Measurements from ENCODE around the gene ASCL4. TPM values are rescaled to one million over a fixed set of nuclear protein-coding genes. Genes with fewer than 3 reads are reported as not detected.

The ASCL4 gene
- total and polyA plus RNA-seq, 2 of the 13 experiments (the other 11 are each of a cell fraction or from before 2014, with no cell fraction given), result not detected

GRCh38 chr12:107760809-107761501 is 13.5 kb upstream of the ASCL4 start, which contains the start of gene PRDM4:
Gene PRDM4, minus strand, starts transcription at chr12:107761137. Its CDS starts 622 bp downstream, at chr12:107760515.
- BruUV-seq (replicated peaks), result no TSS peak
- Histone ChIP-seq H3K4me2 (ENCODE audit: low read depth, low read length) (peak within 1 kb of the TSS; percentile 92), H3K79me2 (ENCODE audit: insufficient read depth, low read length) (peaks cover 31% of the 10 kb centered on the region), H3K4me1 (ENCODE audit: insufficient read depth, low read length) (peaks cover 32% of the 10 kb centered on the region), H4K20me1 (ENCODE audit: insufficient read depth, low read length) (peaks cover 13% of the 10 kb centered on the region; the same call in 1 of the 2 replicates), H3K4me3 (replicated peaks in 1 of 3; ENCODE audit: insufficient read depth in 1 of 3, low read depth in 2 of 3, low read length in 3 of 3) (peak within 1 kb of the TSS; percentile 80 to 90 (median 85)), H3K36me3 (replicated peaks in 1 of 2; ENCODE audit: control insufficient read depth in 1 of 2, insufficient read depth in 2 of 2, low read length in 2 of 2) (peaks cover 5 to 27% of the 10 kb centered on the region in 2 experiments; a peak in 4 of 5 replicates), H3K9ac (ENCODE audit: insufficient read depth, low read depth, low read length) (peak within 1 kb of the TSS; percentile 88), H2AFZ (ENCODE audit: low read length) (peak within 1 kb of the TSS; percentile 99), H3K27me3 (ENCODE audit: control insufficient read depth in 1 of 2, insufficient read depth in 2 of 2, low read length in 2 of 2) (peaks cover 0 to 1% of the 10 kb centered on the region in 2 experiments; a peak in 1 of 5 replicates), H3K27ac (ENCODE audit: extremely low read length, insufficient read depth, low read length) (peak within 1 kb of the TSS; percentile 64), H3K9me3 (ENCODE audit: low read length) (no peaks in the 10 kb centered on the region)
- DNase-seq (ENCODE audit: low spot score), result peak; percentile 84
- CTCF ChIA-PET (ENCODE audit: low intra/inter-chr PET ratio, low total read pairs), result interaction anchor here (1.5 kb wide), 1 partner anchor 124 kb away, joined by 13 read pairs; no protein-coding TSS in a partner anchor
- 4% methylated on average over 10 of the region's 83 CpGs for WGBS (ENCODE audit: low lambda C conversion rate)
- ATAC-seq, result peak; percentile 98
- peak; percentile 12 for FAIRE-seq
- intact Hi-C loops (cut with micrococcal nuclease; ENCODE audit: unreplicated experiment), result loop anchor here (1.0 to 5.0 kb wide), 2 partner anchors 74 to 124 kb away; partner anchors contain the start of gene PWP1
- POLR2A ChIA-PET, result no interaction called here
- in situ Hi-C loops (cut with HindIII; ENCODE audit: extremely low pct_ligation_motif_present, low pct_unique_long_range_greater_than_20kb), result loop anchor here (5.0 kb wide), 1 partner anchor 121 kb away; no protein-coding TSS in a partner anchor
- no peak for TF ChIP-seq SCMH1 (CRISPR knock-in tag; IDR thresholded peaks at IDR 0.05; ENCODE audit: borderline replicate concordance)
- no peak for TF ChIP-seq BRD4 (CRISPR knock-in tag; IDR thresholded peaks at IDR 0.05)
- TF ChIP-seq ZNF101 (CRISPR knock-in tag; IDR thresholded peaks at IDR 0.05; ENCODE audit: borderline replicate concordance, low read depth), result no peak
- peak; percentile 86 for TF ChIP-seq POLR2G (IDR thresholded peaks at IDR 0.05; ENCODE audit: low read depth, low read length)
- no peak for TF ChIP-seq ZFP36L1 (CRISPR knock-in tag; IDR thresholded peaks at IDR 0.05)
- TF ChIP-seq ZNF704 (CRISPR knock-in tag; IDR thresholded peaks at IDR 0.05; ENCODE audit: borderline replicate concordance), result no peak
- no peak for TF ChIP-seq NFATC3 (CRISPR knock-in tag; IDR thresholded peaks at IDR 0.05)
- peak; percentile 19; the same call in 1 of the 2 replicates for TF ChIP-seq ZNF235 (CRISPR knock-in tag; IDR thresholded peaks at IDR 0.05; ENCODE audit: borderline replicate concordance)
- peak; percentile 74; the same call in 1 of the 2 replicates for TF ChIP-seq POLR2AphosphoS2 (IDR thresholded peaks at IDR 0.05; ENCODE audit: low read depth, low read length)
- TF ChIP-seq, protein P1, sequence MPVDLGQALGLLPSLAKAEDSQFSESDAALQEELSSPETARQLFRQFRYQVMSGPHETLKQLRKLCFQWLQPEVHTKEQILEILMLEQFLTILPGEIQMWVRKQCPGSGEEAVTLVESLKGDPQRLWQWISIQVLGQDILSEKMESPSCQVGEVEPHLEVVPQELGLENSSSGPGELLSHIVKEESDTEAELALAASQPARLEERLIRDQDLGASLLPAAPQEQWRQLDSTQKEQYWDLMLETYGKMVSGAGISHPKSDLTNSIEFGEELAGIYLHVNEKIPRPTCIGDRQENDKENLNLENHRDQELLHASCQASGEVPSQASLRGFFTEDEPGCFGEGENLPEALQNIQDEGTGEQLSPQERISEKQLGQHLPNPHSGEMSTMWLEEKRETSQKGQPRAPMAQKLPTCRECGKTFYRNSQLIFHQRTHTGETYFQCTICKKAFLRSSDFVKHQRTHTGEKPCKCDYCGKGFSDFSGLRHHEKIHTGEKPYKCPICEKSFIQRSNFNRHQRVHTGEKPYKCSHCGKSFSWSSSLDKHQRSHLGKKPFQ (CRISPR knock-in tag; IDR thresholded peaks at IDR 0.05; ENCODE audit: insufficient replicate concordance), result no peak
- TF ChIP-seq POLR2AphosphoS5 (IDR thresholded peaks at IDR 0.05; ENCODE audit: low read depth, low read length), result peak; percentile 72; the same call in 1 of the 2 replicates
- TF ChIP-seq ZFP36 (IDR thresholded peaks at IDR 0.05; ENCODE audit: borderline replicate concordance, low read depth, low read length, partially characterized antibody), result no peak
- no peak for TF ChIP-seq NFKBIZ (CRISPR knock-in tag; IDR thresholded peaks at IDR 0.05)
- TF ChIP-seq, protein P2, sequence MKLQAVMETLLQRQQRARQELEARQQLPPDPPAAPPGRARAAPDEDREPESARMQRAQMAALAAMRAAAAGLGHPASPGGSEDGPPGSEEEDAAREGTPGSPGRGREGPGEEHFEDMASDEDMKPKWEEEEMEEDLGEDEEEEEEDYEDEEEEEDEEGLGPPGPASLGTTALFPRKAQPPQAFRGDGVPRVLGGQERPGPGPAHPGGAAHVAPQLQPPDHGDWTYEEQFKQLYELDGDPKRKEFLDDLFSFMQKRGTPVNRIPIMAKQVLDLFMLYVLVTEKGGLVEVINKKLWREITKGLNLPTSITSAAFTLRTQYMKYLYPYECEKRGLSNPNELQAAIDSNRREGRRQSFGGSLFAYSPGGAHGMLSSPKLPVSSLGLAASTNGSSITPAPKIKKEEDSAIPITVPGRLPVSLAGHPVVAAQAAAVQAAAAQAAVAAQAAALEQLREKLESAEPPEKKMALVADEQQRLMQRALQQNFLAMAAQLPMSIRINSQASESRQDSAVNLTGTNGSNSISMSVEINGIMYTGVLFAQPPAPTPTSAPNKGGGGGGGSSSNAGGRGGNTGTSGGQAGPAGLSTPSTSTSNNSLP (IDR thresholded peaks at IDR 0.05; ENCODE audit: low read depth, low read length), result peak; percentile 45; the same call in 1 of the 2 replicates
- TF ChIP-seq PTBP1 (IDR thresholded peaks at IDR 0.05; ENCODE audit: low read depth, low read length, poor library complexity, severe bottlenecking), result no peak
- 0 out of 2 replicates have a peak, but pooled peaks have one; percentile 26 for TF ChIP-seq MXD1 (CRISPR knock-in tag; IDR thresholded peaks at IDR 0.05)
- TF ChIP-seq FOXJ3 (CRISPR knock-in tag; IDR thresholded peaks at IDR 0.05; ENCODE audit: borderline replicate concordance), result no peak
- TF ChIP-seq ZNF460 (CRISPR knock-in tag; IDR thresholded peaks at IDR 0.05; ENCODE audit: borderline replicate concordance), result no peak
